HG02610 (cell line): ENCODE data around the gene CARD11.
"Not testable (repeated sequence)": the region's sequence is repeated elsewhere in the genome, so short reads cannot be mapped to it uniquely, and the experiment has no call there.

Source experiments
- ATAC-seq: cut with Tn5 transposase; IDR thresholded peaks from one replicate; pipeline ENCODE4 v1.9.1; 2021; ENCODE audit warnings: mild to moderate bottlenecking, moderate library complexity; ENCODE audit not compliant: unreplicated experiment

Gene CARD11

DNA sequence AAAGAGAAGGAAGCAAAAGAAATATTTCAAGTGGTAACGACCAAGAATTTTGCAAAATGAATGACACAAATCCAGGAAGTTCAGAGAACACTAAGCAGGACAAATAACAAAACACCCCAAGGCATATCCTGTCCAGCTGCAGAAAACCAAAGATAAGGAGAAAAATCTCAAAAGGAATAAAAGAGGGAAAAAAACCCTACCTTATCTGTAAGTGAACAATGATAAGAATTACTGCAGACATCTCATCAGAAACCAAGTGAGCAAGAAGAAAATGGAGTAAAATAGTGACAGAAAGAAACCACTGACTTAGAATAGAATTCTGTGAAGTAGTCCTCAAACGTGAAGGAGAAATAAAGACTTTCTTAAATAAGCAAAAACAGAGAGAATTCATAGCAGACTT, 21.8 kb downstream of the CARD11 start:
- no peak for ATAC-seq

GRCh38 chr7:3021224-3021623, 22.4 kb downstream of the CARD11 start:
- not testable (repeated sequence) for ATAC-seq

DNA sequence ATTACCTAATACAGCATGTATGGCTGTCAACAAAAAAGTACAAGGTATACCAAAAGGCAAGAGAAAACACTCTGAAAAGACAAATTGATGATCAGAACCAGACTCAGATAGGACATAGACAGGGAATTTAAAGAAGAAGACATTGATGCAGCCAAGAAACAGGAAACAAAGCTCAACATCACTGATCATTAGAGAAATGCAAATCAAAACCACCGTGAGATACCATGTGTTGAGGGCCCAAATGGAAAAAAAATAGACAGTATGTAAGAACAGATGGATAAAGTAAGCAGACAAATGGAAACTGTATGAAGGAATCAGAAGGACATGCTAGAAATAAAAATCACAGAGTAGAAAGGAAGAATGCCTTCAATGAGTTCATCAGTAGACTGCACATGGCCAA, 23.3 kb downstream of the CARD11 start:
- ATAC-seq, result no peak

DNA sequence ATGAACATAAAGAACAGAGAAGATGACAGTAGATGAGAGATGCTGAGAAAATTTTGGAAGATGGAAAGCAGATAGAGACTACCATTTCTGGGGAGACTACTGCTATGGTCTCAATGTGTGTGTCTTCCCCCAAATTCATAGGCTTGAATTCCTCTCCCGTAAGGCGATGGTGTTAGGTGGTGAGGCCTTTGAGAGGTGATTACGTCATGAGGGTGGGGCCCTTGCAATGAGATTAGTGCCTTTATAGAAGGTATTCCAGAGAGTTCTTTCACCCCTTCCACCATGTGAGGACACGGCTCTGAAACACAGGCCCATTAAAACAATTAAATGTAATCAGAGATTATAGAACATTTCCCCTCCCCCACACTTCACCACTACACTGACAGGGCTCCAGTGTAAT, 23.9 kb downstream of the CARD11 start:
- no peak for ATAC-seq

DNA sequence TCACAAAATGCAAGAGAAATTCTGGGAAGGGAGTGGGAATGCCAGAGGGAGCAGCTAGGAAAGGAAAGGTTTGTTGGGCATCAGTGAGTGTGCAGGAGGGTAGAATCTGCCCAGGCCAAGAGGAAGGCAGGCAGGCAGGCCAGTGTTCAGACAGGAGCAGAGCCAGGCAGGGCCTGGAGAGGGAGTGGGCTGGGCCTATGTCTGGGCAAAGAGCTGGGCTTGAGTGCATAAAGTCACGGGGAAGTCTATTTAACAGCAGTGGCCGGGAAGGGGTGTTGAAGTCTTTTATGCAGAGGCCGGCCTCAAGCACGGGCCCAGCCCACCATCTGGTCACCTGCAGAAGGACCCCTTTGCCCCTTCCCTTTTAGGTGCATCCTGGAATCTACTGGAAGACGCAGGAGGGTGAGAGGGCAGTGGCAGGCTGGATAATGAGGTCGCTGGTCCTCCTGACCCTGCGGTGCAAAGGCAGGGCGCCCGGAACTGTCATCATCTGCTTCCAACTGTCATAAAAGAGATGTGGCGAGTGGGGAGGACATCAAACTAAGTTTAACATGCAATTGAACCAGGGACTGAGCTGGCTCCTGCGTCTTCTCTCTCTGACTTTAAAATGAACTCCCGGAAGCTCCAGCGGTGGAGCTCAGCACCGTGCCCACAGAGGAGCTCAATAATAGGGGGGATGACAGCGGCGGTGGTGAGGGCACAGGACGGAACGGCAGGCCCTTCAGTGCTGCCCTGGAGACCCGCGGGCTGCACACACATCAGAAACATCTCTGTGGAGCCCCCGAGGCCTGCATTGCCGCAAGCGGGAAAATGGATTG, 29.5 kb downstream of the CARD11 start:
- ATAC-seq, result no peak

- no peak for ATAC-seq
These were observed 32.3 kb downstream of the CARD11 start for GRCh38 chr7:3011211-3011852.

DNA sequence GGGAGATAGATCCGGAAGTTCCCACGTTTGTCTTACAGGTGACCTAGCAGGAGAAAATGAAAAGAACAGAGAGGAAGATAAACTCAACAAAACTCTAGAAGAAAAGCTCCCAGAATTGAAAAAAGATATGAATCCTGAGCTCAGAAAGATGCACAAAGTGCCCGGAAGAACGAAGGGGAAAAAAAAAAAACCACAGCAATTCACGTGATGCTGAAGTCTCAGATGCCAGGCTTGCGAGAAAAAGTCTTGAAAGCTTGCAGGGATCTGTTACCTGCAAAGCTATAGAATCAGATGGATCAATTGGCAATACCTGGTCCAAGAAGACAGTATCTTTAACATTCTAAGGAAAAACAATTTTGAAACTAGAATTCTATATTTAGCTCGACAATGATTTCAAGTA, 33.5 kb downstream of the CARD11 start:
- ATAC-seq, result no peak

DNA sequence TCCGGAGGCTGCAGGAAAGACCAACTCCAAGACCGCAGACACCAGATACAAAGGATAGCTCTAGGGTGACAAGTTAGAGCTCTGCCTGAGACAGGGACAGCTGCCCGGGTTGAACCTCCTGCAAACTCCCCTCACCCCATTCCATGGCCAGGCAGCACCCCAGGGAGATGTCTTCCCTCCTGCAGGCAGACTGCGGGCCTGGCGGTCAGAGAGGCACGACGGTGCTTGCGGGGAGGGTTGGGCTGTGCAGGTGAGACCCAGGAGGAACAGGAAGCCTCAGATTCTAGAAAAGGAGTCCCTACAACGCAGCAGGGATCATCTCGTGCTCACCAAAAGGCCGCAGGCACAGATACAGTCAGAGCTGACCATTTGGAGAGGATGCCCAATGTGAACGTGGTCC, 34.6 kb downstream of the CARD11 start:
- ATAC-seq, result no peak

GRCh38 chr7:3008386-3008785, 35.3 kb downstream of the CARD11 start:
- ATAC-seq, result no peak

- ATAC-seq, result no peak
These were observed 36.0 kb downstream of the CARD11 start for GRCh38 chr7:3007696-3008095.

GRCh38 chr7:3005257-3005656, 38.4 kb downstream of the CARD11 start:
- ATAC-seq, result no peak

DNA sequence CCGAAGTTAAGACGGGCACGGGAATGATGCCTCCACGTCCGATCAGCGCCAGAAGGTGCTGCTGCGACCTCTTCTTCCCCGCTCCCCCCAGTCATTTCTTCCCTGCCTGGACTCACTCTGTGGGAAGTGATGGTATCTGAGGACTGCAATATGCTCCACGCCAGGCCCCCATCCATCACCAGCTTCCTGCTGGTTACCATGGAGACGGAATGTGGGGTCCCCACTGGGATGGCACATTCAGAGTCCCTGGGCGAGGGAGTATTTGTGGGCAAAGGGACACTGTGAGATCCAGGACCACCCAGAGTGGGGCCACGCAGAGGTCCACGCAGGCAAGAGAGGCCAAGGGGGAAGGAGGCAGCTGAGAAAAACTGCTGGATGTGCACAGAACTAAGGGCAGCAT, 39.7 kb downstream of the CARD11 start:
- no peak for ATAC-seq

- ATAC-seq, result no peak
These were observed 41.0 kb downstream of the CARD11 start for GRCh38 chr7:3002631-3003030.

DNA sequence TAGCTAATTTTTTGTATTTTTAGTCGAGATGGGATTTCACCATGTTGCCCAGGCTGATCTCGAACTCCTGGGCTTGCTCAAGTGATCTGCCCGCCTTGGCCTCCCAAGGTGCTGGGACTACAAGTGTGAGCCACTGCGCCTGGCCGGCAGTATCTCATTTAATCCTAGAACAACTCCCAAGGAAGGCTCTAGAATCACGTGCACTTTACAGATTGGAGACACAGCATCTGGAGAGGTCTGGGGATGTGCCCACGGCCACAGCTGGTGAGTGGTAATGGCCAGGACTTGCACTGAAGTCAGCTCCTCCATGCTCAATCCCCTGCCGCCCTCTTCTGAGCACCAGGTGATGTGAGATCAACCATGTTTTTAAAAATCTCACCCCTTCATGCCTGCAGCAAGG, 43.1 kb downstream of the CARD11 start:
- no peak for ATAC-seq

GRCh38 chr7:2999078-2999500, 44.6 kb downstream of the CARD11 start:
- no peak for ATAC-seq

GRCh38 chr7:2997014-2997413, 46.7 kb downstream of the CARD11 start:
- ATAC-seq, result no peak

- ATAC-seq, result no peak
These were observed 47.5 kb downstream of the CARD11 start for GRCh38 chr7:2996141-2996540.

DNA sequence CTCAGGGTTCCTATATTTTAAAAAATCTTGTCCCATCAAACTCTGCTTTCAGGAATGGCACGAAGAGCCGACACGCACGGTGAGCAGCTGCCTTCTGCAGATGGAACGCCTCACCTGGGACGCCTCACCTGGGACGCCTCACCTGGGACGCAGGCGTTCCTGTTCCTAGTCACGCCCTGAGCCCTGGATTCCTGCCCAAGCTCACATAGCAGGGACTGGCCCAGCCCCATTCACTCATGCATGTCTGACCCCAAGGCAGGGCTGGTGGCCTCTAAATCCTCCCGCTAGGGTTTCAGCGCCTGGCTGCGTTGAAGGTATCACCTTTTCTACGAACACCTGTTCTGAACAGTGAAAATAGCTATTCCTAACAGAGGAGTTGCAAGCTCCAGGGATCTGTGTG, 49.8 kb downstream of the CARD11 start:
- ATAC-seq, result no peak

GRCh38 chr7:2993396-2993795, 50.3 kb downstream of the CARD11 start:
- no peak for ATAC-seq

- no peak for ATAC-seq
These were observed 52.7 kb downstream of the CARD11 start for GRCh38 chr7:2990949-2991470.

- ATAC-seq, result no peak
These were observed 57.1 kb downstream of the CARD11 start for GRCh38 chr7:2986561-2986960.

DNA sequence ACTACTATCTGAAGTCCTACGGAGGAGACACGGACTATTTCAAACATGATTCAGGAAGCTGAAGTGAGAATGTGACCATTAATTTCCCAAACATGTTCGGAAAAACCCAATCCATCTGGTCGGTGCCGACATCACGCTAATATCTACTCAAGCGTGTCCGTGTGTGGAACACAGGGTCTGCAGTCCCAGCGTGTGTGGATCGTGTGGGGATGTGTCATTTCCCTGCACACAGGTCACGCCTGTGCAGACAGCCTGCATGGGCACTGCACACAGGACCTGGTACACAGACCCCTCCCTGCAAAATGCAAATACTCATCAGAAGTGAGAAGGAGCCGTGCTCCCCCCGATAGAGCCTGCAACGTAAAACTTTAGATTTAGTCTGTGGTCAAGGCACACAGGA, 57.8 kb downstream of the CARD11 start:
- no peak for ATAC-seq
